ENCODE results near the gene BICD2.
A peak's percentile ranks its signal among the peaks of the same experiment; 100 is the strongest.
"Not testable (repeated sequence)": the region's sequence is repeated elsewhere in the genome, so short reads cannot be mapped to it uniquely, and the experiment has no call there.

BICD2 gene

GRCh38 chr9:92764381-92764987 lies at the start of gene BICD2:
Gene BICD2 (minus strand): TSS chr9:92764833. CDS start chr9:92764744, 89 bp downstream.
- no peak for DNase-seq

GRCh38 chr9:92809629-92810326 lies 45.1 kb upstream of the BICD2 start:
- not testable (repeated sequence) for DNase-seq

- DNase-seq = peak; percentile 37
Observed at GRCh38 chr9:92808726-92809451, 44.3 kb upstream of the BICD2 start.

- peak; percentile 28 for DNase-seq
Observed at GRCh38 chr9:92807757-92808725, 43.4 kb upstream of the BICD2 start.

- no peak for DNase-seq
Observed at GRCh38 chr9:92807031-92807756, 42.6 kb upstream of the BICD2 start.

GRCh38 chr9:92804727-92805126 lies 40.1 kb upstream of the BICD2 start:
- no peak for DNase-seq

- no peak for DNase-seq
Observed at GRCh38 chr9:92798358-92798757, 33.7 kb upstream of the BICD2 start.

GRCh38 chr9:92796337-92796804 lies 31.7 kb upstream of the BICD2 start:
- DNase-seq = not testable (repeated sequence)

GRCh38 chr9:92795598-92796336 lies 31.1 kb upstream of the BICD2 start:
- no peak for DNase-seq

GRCh38 chr9:92795000-92795399 lies 30.4 kb upstream of the BICD2 start:
- no peak for DNase-seq

- no peak for DNase-seq
Observed at GRCh38 chr9:92794426-92794825, 29.8 kb upstream of the BICD2 start.

- peak; percentile 83 for DNase-seq
Observed at GRCh38 chr9:92790542-92791527, 26.2 kb upstream of the BICD2 start.

- no peak for DNase-seq
Observed at GRCh38 chr9:92786298-92786697, 21.7 kb upstream of the BICD2 start.

- no peak for DNase-seq
Observed at GRCh38 chr9:92781899-92782298, 17.3 kb upstream of the BICD2 start.

GRCh38 chr9:92780206-92780605 lies 15.6 kb upstream of the BICD2 start:
- DNase-seq = no peak

GRCh38 chr9:92775466-92775865 lies 10.8 kb upstream of the BICD2 start:
- no peak for DNase-seq

- no peak for DNase-seq
Observed at GRCh38 chr9:92774274-92774673, 9.6 kb upstream of the BICD2 start.

- no peak for DNase-seq
Observed at GRCh38 chr9:92773810-92774209, 9.2 kb upstream of the BICD2 start.

- no peak for DNase-seq
Observed at GRCh38 chr9:92771309-92771708, 6.7 kb upstream of the BICD2 start.

All from CD4-positive, alpha-beta T cell treated with Interleukin-10 for 1 hour (primary cell).